Esophagus mucosa (tissue), 1 donor: ENCODE measurements around the gene CASP8. TPM values are rescaled to one million over a fixed set of nuclear protein-coding genes. Genes with fewer than 3 reads are reported as not detected.

Experiments
- ATAC-seq: fragments of 200-7000 bp; cut with Tn5 transposase; one replicate; pipeline ENCODE4 v1.9.1; 2020
- total RNA-seq: library from RNA; stranded (reverse); gene quantifications from one replicate; pipeline ENCODE4 v1.2.4, GENCODE V29; 2023
- donor health status: DM: yes; HTN: yes; CAD: no.

Gene CASP8
- total RNA-seq, 1 donor from 2014 or later, result 22.5 TPM

- ATAC-seq, result no peak
Observed at GRCh38 chr2:201242571-201243277, 17.6 kb upstream of the CASP8 start.

DNA sequence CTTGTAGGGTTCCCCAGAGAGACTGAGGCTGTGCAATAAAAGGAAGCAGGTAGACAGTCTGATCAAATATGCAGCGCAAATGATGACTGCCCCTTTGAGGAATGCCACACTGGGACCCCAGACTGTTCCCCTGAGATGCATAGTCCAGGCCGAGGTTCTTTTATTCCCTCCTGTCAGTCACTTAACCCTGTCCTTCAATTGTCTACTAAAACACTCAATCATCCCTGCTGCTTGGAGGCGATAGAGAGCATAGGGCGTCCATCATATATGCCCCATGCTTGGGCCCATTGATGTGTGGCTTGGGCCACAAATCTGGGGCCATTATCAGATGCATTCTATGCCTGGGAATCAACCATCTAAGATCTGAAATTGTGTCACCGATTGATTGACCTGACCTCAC, 15.5 kb upstream of the CASP8 start:
- no peak for ATAC-seq

DNA sequence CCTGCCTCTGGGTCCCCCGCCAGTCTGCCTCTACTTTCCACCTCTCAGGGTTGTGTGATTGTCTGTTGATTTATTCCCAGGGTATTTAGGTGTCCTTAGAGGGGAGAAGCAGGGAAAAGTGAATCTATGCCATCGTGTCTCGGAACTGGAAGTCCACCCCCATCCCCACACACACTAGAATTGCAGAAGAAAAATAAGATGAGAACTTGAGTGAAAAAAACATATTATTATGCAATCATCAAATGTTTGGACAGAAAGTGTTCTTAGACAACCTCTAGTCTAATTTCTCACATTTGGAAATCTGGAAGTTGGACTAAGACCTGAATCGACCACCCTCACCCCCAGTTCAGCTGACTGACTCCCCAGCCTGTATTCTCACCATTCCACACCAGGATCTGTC, 14.1 kb upstream of the CASP8 start:
- no peak for ATAC-seq

DNA sequence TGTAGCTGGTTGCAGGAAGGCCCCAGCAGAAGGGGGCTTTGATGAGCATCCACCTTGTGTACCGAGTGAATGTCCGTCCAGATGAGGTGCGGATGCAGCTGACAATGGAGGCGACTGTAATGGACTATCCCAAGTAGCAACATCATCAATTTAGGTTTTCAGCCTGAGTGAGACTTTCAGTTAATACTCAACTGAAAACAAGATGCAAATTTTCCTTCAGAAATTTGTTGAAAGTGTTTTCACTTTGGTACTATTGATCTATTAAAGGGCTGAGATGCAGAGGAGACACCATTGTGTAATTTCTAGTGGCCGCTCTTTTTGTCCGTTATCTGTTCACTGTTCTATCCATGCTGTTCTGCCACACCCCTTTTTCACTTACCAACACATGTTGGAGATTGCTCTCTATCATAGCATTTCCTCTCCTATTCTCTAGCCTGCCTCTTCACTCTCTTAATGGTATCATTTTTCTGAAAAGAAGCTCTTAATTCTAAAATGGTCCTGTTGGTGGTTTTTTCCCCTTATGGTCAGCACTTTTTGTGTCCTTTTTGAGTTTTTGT, 12.0 kb upstream of the CASP8 start:
- no peak for ATAC-seq

DNA sequence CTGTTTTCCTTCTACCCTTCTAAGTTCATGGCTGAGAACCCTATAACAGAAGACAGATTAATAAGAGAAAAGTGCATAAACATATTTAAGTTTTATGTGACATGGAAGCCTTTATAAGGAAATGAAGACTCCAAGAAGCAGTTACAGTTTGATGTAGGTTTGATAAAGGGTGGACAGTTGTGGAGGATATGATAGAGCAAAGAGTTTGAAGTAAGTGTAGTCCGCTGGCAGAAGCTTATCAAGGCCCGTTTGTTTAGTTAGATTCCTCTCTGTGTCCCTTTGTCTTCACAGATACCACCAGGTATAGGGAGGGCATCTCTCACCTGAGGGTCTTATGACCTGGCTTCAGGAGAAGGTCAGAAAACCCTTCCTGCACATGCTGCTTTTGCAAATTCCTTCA, 10.4 kb upstream of the CASP8 start:
- no peak for ATAC-seq

- ATAC-seq, result no peak
Observed at GRCh38 chr2:201250741-201251140, 9.6 kb upstream of the CASP8 start.

- peak; percentile 56 for ATAC-seq
Observed at GRCh38 chr2:201254081-201254730, 6.1 kb upstream of the CASP8 start.

DNA sequence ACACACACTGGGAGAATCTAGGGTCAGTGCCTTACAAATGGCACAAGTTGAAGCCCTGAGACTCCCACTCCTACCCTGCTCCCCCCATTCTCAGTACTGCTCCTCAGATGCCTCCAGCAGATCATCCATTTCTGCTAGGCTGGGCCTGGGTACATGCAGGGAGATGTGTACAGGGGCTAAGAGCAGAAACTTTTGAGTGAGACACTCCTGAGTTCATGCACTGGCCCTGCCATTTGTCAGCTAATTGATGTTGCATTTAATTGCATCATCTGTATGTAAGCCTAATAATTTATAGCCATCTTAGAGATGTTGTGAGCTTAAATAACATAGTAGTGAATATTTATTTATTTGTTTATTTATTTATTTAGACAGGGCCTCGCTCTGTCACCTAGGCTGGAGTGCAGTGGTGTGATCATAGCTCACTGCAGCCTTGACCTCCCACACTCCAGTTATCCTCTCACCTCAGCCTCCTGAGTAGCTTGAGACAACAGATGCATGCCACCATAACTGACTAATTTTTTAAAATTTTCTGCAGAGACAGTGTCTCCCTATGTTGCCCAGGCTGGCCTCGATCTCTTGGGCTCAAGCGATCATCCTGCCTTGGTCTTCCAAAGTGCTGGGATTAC, 4.8 kb upstream of the CASP8 start:
- ATAC-seq, result no peak

DNA sequence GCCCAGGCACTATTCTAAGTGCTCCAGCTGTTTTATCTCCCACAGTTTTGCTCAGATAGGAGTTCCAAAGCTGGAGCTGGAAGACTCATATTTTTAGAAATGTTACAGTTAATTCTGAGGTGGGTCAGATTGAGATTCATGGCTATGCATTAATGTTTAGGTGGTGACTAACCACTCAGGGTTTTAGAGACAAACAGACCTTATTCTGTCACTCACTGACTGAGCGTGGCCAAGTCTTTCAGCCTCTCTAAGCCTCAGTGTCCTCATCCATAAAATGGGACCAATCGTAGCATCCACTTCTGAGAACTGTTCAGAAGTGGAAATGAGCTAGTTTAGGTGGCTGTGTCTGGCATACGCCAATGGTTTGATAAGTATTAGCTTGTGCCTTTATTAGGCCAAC, 4.3 kb upstream of the CASP8 start:
- no peak for ATAC-seq

GRCh38 chr2:201257381-201257955, 2.9 kb upstream of the CASP8 start:
- ATAC-seq, result peak; percentile 63

- peak; percentile 88 for ATAC-seq
Observed at GRCh38 chr2:201257956-201258665, 2.2 kb upstream of the CASP8 start.

DNA sequence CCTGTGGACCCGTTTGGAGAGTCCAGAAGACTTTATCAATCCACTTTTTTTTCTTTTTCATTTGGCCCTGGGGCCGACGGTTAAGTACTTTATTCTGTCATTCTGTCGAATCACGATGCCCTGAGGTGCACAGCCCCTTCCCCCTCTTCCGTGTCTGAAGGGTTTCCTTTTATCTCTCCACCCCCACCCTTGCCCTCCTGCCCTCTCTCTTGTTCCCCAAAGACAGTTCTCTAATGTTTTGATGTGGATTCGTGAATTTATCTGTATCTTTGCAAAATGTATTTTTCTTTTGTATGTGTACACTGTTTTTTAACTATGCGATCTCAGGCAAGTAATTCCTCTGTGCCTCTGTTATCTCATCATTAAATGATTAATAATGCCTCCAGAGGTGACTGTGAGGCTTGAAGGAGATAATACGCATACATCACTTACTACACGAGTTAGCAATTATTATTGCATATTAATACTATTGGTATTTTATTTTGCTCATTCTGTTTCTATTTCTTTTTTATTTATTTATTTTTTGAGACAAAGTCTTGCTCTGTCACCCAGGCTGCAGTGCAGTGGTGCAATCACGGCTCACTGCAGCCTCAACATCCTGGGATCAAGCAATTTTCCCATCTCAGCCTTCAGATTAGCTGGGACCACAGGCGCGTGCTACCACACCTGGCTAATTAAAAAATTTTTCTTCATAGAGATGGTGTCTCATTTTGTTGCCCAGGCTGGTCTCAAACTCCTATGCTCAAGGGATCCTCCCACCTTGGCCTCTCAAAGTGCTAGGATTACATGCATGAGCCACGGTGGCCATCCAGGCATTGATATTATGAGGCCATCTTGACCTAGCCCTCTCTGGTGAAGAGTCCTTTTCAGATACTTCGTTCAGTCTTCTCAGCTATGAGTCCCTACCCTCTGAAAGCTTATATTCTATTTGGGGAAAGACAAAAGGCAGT, 1.4 kb upstream of the CASP8 start:
- no peak for ATAC-seq

DNA sequence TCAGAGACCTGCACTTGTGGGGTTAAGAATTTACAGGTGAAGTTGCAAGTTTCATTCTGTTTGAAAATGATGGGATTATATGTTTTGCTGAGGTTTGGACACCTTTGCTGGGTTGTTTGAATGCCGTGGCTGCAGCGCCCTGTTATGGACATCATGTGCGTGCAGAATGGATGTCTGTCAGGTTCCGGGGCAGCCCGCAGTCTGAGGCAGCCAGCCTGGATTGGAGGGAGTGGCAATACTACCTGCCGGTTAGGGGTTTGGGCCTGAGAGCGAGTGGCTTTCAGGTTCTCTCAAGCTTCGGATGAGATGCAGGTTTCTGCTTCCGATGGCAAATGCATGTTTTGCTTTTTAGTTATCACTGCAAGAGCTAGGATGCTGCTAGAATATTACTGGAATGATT, 1.1 kb downstream of the CASP8 start:
- no peak for ATAC-seq

GRCh38 chr2:201261906-201262305, 1.6 kb downstream of the CASP8 start:
- no peak for ATAC-seq

GRCh38 chr2:201262718-201263117, 2.4 kb downstream of the CASP8 start:
- no peak for ATAC-seq

DNA sequence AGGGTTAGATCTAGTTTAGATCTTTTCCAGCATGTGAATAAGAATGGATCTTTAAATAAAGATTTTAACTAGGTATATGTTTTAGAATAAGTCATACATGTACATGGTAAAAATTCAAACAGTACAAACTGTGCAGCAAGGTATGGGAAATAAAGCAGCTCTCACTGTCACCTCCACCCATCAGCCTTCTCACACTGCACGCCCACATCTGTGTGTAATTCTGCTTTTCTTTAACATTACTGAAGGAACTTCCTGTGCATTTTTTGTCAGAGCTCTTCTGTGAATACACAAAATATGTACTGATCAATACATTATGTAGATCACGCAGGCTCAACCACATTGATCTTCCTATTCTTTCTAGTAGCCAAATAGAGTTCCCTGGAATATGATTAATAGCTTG, 3.4 kb downstream of the CASP8 start:
- no peak for ATAC-seq

DNA sequence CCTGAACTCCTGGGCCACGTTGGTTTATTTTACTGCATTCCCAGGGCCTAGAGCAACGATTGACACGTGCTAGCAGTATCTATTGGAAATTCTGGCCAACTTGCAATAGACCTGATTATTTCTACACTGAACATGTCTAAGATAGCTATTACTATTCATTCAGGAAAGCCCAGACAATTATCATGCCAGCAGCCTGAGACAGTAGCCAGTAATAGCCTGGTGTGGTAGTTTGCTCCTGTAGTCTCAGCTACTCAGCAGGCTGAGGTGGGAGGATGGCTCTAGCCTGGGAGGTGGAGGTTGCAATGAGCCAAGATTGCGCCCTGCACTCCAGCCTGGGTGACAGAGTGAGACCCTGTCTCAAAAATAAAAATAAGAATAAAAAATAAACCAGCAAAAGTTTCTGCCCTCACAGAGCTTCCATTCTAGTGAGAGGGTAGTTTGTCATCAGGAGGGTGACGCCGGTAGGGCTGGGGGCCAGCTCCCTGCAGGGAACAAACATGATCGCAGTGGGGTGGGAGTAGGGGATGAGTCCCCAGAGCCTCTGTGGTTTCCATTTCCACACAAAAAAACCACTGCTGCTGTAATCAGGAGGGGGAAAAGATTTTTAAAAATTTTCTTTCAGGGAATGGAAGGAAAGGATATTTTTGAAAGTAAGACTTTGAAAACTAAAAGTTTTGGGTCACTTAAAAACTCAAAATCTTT, 4.3 kb downstream of the CASP8 start:
- no peak for ATAC-seq

GRCh38 chr2:201266629-201267028, 6.3 kb downstream of the CASP8 start:
- ATAC-seq, result no peak

GRCh38 chr2:201267278-201268030, 7.1 kb downstream of the CASP8 start:
- ATAC-seq, result no peak

GRCh38 chr2:201269764-201270163, 9.4 kb downstream of the CASP8 start:
- ATAC-seq, result no peak
